GM12875 (cell line): ENCODE data around the gene IL6R.
A peak's percentile ranks its signal among the peaks of the same experiment; 100 is the strongest.

ENCODE experiments used
- H3K4me3 ChIP-seq: one replicate; pipeline ENCODE4 v1.5.1; 2011; ENCODE audit warnings: low read depth, low read length, control low read depth
- CTCF ChIP-seq: IDR thresholded peaks from 2 replicates; pipeline ENCODE4 v1.5.1; 2011; ENCODE audit warnings: low read depth, mild to moderate bottlenecking, control low read depth, inconsistent platforms, low read length, moderate library complexity, borderline replicate concordance; ENCODE audit not compliant: insufficient read depth

Gene IL6R

GRCh38 chr1:154436433-154436832 lies 31.3 kb downstream of the IL6R start:
- no peak overlapping the region for H3K4me3 ChIP-seq
- no peak for TF ChIP-seq CTCF

- no peak for TF ChIP-seq CTCF
- H3K4me3 ChIP-seq, result no peak overlapping the region
Measured at GRCh38 chr1:154440036-154440804, 35.1 kb downstream of the IL6R start.

GRCh38 chr1:154441241-154441888 lies 36.2 kb downstream of the IL6R start:
- no peak for TF ChIP-seq CTCF
- H3K4me3 ChIP-seq, result no peak overlapping the region

GRCh38 chr1:154442006-154442740 lies 37.0 kb downstream of the IL6R start:
- no peak overlapping the region for H3K4me3 ChIP-seq
- peak; percentile 67 for TF ChIP-seq CTCF

- H3K4me3 ChIP-seq, result no peak overlapping the region
- TF ChIP-seq CTCF, result no peak
Measured at GRCh38 chr1:154443274-154444013, 38.3 kb downstream of the IL6R start.

GRCh38 chr1:154445040-154445472 lies 39.9 kb downstream of the IL6R start:
- no peak overlapping the region for H3K4me3 ChIP-seq

More at GRCh38 chr1:154445040-154445472, 39.9 kb downstream of the IL6R start:
- TF ChIP-seq CTCF, result no peak
